IPS-20b (cell line): Measurements from ENCODE around the gene FFAR2.
"Not testable (repeated sequence)": the region's sequence is repeated elsewhere in the genome, so short reads cannot be mapped to it uniquely, and the experiment has no call there.

Experiments
- H3K27ac ChIP-seq: one replicate; pipeline ENCODE4 v1.5.1; 2013; ENCODE audit warnings: low read length
- H3K27me3 ChIP-seq: 2 replicates; pipeline ENCODE4 v1.6.1; 2013; ENCODE audit warnings: mild to moderate bottlenecking, low read length, inconsistent platforms; ENCODE audit not compliant: insufficient read depth
- H3K36me3 ChIP-seq: 2 replicates; pipeline ENCODE4 v1.6.1; 2013; ENCODE audit warnings: low read depth, mild to moderate bottlenecking, inconsistent platforms, low read length, moderate library complexity; ENCODE audit not compliant: insufficient read depth
- H3K4me1 ChIP-seq: 2 replicates; pipeline ENCODE4 v1.6.1; 2013; ENCODE audit warnings: mild to moderate bottlenecking, control low read depth, inconsistent platforms, low read length, moderate library complexity; ENCODE audit not compliant: insufficient read depth
- H3K4me3 ChIP-seq: 2 replicates; pipeline ENCODE4 v1.5.1; 2013; ENCODE audit warnings: mild to moderate bottlenecking, low read length, inconsistent platforms
- H3K9ac ChIP-seq: 2 replicates; pipeline ENCODE4 v1.6.1; 2013; ENCODE audit warnings: low read depth, mild to moderate bottlenecking, inconsistent platforms, low read length, moderate library complexity
- H3K9me3 ChIP-seq: 2 replicates; pipeline ENCODE4 v1.6.1; 2013; ENCODE audit warnings: mild to moderate bottlenecking, low read depth, low read length, inconsistent platforms; ENCODE audit not compliant: insufficient read depth

FFAR2 gene

DNA sequence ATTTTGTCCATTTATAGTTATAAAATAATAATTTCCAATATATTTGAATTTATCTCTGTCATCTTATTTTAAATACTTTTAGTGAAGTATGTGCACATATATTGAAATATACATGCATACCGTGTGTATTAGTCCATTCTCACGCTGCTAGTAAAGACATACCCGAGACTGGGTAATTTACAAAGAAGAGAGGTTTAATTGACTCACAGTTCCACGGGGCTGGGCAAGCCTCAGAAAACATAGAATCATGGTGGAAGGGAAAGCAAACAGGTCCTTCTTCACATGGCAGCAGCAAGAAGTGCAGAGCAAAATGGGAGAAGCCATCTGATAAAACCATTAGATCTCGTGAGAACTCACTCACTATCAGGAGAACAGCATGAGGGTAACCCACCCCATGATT lies 37.6 kb upstream of the FFAR2 start:
- H3K9me3 ChIP-seq: no peaks in the 10 kb centered on the region
- H3K27ac ChIP-seq: no peak overlapping the region
- H3K4me1 ChIP-seq: no peaks in the 10 kb centered on the region
- H3K27me3 ChIP-seq: no peaks in the 10 kb centered on the region
- no peak overlapping the region for H3K4me3 ChIP-seq
- no peaks in the 10 kb centered on the region for H3K36me3 ChIP-seq
- no peak overlapping the region for H3K9ac ChIP-seq

DNA sequence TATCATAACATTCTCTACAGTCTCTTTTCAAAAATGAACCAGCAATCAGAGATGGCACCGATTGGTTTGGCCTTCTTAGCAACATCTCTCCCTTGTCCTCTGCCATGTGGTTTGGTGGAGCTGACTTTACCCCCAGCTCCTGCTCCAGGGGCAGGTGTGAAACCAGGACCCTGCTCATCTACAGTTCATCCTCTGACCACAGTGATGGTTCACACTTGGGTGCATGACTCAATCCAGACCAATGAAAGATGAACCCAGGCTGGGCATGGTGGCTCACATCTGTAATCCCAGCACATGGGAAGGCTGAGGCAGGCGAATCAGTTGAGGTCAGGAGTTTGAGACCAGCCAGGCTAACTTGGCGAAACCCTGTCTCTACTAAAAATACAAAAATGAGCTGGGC lies 33.6 kb upstream of the FFAR2 start:
- H3K36me3 ChIP-seq: no peaks in the 10 kb centered on the region
- peaks cover 13% of the 10 kb centered on the region; the same call in 1 of the 2 replicates for H3K27me3 ChIP-seq
- H3K9ac ChIP-seq: no peak overlapping the region
- no peaks in the 10 kb centered on the region for H3K9me3 ChIP-seq
- no peak overlapping the region for H3K27ac ChIP-seq
- H3K4me3 ChIP-seq: no peak overlapping the region
- H3K4me1 ChIP-seq: no peaks in the 10 kb centered on the region

- no peak overlapping the region for H3K4me3 ChIP-seq
- H3K4me1 ChIP-seq: no peaks in the 10 kb centered on the region
- no peaks in the 10 kb centered on the region for H3K36me3 ChIP-seq
- H3K9ac ChIP-seq: no peak overlapping the region
- no peaks in the 10 kb centered on the region for H3K9me3 ChIP-seq
- no peak overlapping the region for H3K27ac ChIP-seq
- H3K27me3 ChIP-seq: peaks cover 13% of the 10 kb centered on the region; the same call in 1 of the 2 replicates
Observed at GRCh38 chr19:35416331-35416730, 31.7 kb upstream of the FFAR2 start.

DNA sequence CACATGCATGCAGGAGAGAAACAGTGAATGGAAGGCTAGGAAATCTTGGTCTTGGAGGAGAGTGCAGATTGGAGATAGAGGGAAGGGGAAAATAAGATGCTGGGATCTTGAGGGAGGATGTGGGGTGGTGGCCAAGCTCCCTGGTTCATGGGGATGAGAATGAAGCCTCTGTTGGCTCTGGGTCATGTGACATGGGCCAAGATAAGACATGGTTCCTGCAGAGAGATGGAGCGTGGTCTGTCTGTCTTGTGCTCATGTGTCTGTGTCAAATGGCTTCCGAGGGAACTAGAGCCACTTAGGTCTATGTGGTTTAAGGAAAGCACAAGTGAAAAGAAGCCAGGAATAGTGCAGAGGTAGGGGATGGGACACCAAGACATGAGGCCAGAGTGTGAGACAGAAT lies 30.8 kb upstream of the FFAR2 start:
- Histone ChIP-seq H3K4me3 (no peak overlapping the region), H3K27ac (no peak overlapping the region), H3K27me3 (peaks cover 13% of the 10 kb centered on the region; the same call in 1 of the 2 replicates), H3K9me3 (no peaks in the 10 kb centered on the region), H3K4me1 (no peaks in the 10 kb centered on the region), H3K36me3 (no peaks in the 10 kb centered on the region), H3K9ac (no peak overlapping the region)

- Histone ChIP-seq H3K27me3 (peaks cover 13% of the 10 kb centered on the region; the same call in 1 of the 2 replicates), H3K9ac (no peak overlapping the region), H3K9me3 (no peaks in the 10 kb centered on the region), H3K27ac (no peak overlapping the region), H3K4me1 (no peaks in the 10 kb centered on the region), H3K4me3 (no peak overlapping the region), H3K36me3 (no peaks in the 10 kb centered on the region)
Observed at GRCh38 chr19:35417713-35418534, 30.1 kb upstream of the FFAR2 start.

GRCh38 chr19:35419046-35419445 lies 29.0 kb upstream of the FFAR2 start:
- no peaks in the 10 kb centered on the region for H3K36me3 ChIP-seq
- peaks cover 13% of the 10 kb centered on the region; the same call in 1 of the 2 replicates for H3K27me3 ChIP-seq
- H3K9me3 ChIP-seq: no peaks in the 10 kb centered on the region
- H3K9ac ChIP-seq: no peak overlapping the region
- H3K4me3 ChIP-seq: no peak overlapping the region
- H3K4me1 ChIP-seq: no peaks in the 10 kb centered on the region
- H3K27ac ChIP-seq: no peak overlapping the region

DNA sequence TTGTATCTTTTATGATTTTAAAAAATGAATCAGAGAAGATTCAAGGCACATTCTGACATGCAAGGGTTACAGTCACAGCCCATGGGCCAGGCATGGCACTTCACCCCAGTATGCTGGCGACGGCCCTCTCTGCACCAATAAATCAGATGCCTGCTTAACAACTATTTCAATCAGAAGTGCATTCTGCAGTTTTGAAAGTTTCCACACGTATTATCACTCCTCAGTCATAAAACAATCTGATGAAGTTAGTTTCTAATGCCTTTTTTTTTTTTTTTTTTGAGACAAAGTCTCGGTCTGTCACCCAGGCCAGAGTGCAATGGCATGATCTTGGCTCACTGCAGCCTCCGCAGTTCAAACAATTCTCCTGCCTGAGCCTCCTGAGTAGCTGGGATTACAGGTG lies 28.3 kb upstream of the FFAR2 start:
- H3K27ac ChIP-seq: no peak overlapping the region
- H3K27me3 ChIP-seq: peaks cover 13% of the 10 kb centered on the region; the same call in 1 of the 2 replicates
- no peaks in the 10 kb centered on the region for H3K9me3 ChIP-seq
- H3K4me1 ChIP-seq: no peaks in the 10 kb centered on the region
- H3K9ac ChIP-seq: no peak overlapping the region
- no peaks in the 10 kb centered on the region for H3K36me3 ChIP-seq
- H3K4me3 ChIP-seq: no peak overlapping the region

- Histone ChIP-seq H3K9me3 (no peaks in the 10 kb centered on the region), H3K4me3 (no peak overlapping the region), H3K27ac (no peak overlapping the region), H3K9ac (no peak overlapping the region), H3K27me3 (peaks cover 10% of the 10 kb centered on the region; the same call in 1 of the 2 replicates), H3K36me3 (no peaks in the 10 kb centered on the region), H3K4me1 (no peaks in the 10 kb centered on the region)
Observed at GRCh38 chr19:35421362-35421761, 26.7 kb upstream of the FFAR2 start.

DNA sequence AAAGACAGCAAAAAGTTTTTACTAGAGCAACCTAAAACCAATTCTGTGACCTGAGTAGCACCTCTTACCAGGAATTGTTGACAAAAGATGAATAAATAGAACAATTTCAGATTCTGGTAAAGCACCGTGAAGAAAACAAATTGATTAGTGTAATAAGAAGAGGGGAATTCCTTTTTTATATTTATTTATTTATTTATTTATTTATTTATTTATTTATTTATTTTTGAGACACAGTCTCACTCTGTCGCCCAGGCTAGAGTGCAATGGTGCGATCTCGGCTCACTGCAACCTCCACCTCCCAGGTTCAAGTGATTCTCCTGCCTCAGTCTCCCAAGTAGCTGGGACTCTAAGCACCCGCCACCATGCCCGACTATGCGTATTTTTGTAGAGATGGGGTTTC lies 24.7 kb upstream of the FFAR2 start:
- not testable (repeated sequence) for H3K36me3 ChIP-seq, H3K9me3 ChIP-seq, H3K9ac ChIP-seq, H3K4me1 ChIP-seq, H3K27ac ChIP-seq, H3K27me3 ChIP-seq, H3K4me3 ChIP-seq

- Histone ChIP-seq H3K27ac (no peak overlapping the region), H3K27me3 (no peaks in the 10 kb centered on the region), H3K4me3 (no peak overlapping the region)
Observed at GRCh38 chr19:35425682-35426081, 22.4 kb upstream of the FFAR2 start.

GRCh38 chr19:35427187-35427586 lies 20.9 kb upstream of the FFAR2 start:
- Histone ChIP-seq H3K4me1 (no peaks in the 10 kb centered on the region), H3K36me3 (no peaks in the 10 kb centered on the region), H3K4me3 (no peak overlapping the region), H3K27me3 (no peaks in the 10 kb centered on the region), H3K9me3 (no peaks in the 10 kb centered on the region), H3K27ac (no peak overlapping the region), H3K9ac (no peak overlapping the region)

More at GRCh38 chr19:35425682-35426081, 22.4 kb upstream of the FFAR2 start:
- Histone ChIP-seq H3K9ac (no peak overlapping the region), H3K9me3 (no peaks in the 10 kb centered on the region), H3K4me1 (no peaks in the 10 kb centered on the region), H3K36me3 (no peaks in the 10 kb centered on the region)

DNA sequence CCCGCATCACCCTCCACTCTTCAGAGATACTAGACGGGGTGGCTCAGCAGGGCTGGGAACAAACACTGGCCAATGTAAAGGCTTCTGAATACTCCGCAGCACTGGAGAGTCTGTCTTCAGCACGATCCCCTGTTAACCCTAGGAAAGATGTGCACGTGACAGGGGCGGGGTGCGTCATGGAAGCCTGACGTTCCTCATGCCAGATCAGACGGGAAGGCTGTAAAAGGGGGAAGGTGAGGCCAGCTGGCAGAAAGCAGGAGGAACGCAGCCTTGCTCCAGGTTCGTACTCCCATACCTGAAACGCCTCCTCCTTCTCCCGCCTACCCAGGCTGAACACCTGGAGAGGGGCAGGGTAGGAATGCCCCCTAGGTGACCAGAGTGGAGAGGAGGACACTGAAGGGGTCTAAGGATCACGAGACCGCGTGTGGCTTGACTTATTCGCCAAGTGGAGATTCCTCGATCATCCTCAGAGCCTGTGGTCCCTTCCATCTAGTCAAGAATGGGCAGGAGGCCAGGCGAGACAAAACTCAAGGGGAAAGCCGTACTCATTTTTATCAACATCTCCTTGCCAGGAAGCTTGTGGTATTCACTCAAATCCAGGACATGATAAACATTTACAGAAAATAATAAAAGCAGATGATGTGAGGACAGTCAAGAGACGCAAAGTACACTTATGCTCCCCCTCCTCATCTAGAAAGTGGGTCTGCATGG lies 18.2 kb upstream of the FFAR2 start:
- H3K9ac ChIP-seq: no peak overlapping the region
- H3K4me1 ChIP-seq: no peaks in the 10 kb centered on the region
- H3K27ac ChIP-seq: no peak overlapping the region

More for the DNA sequence above, 18.2 kb upstream of the FFAR2 start:
- Histone ChIP-seq H3K36me3 (no peaks in the 10 kb centered on the region), H3K9me3 (no peaks in the 10 kb centered on the region), H3K27me3 (peaks cover 4% of the 10 kb centered on the region; the same call in 1 of the 2 replicates), H3K4me3 (no peak overlapping the region)
